ENCODE results near the gene DEPDC1B. TPM values are rescaled to one million over a fixed set of nuclear protein-coding genes. Genes with fewer than 3 reads are reported as not detected.
A peak's percentile ranks its signal among the peaks of the same experiment; 100 is the strongest.
"Not testable (repeated sequence)": the region's sequence is repeated elsewhere in the genome, so short reads cannot be mapped to it uniquely, and the experiment has no call there.

DEPDC1B gene
- total RNA-seq, 1 donor from 2014 or later = 4.9 TPM

GRCh38 chr5:60690326-60690725, 9.6 kb downstream of the DEPDC1B start:
- no peak for ATAC-seq

- ATAC-seq = no peak
Observed at GRCh38 chr5:60688980-60689379, 11.0 kb downstream of the DEPDC1B start.

- peak; percentile 71 for ATAC-seq
Observed at GRCh38 chr5:60687927-60688720, 11.8 kb downstream of the DEPDC1B start.

GRCh38 chr5:60686157-60686556, 13.8 kb downstream of the DEPDC1B start:
- ATAC-seq = no peak

- no peak for ATAC-seq
Observed at GRCh38 chr5:60685700-60686099, 14.3 kb downstream of the DEPDC1B start.

GRCh38 chr5:60685028-60685427, 14.9 kb downstream of the DEPDC1B start:
- ATAC-seq = peak; percentile 28

GRCh38 chr5:60682007-60682406, 18.0 kb downstream of the DEPDC1B start:
- not testable (repeated sequence) for ATAC-seq

- no peak for ATAC-seq
Observed at GRCh38 chr5:60679816-60680215, 20.1 kb downstream of the DEPDC1B start.

GRCh38 chr5:60677850-60678664, 21.9 kb downstream of the DEPDC1B start:
- ATAC-seq = peak; percentile 52

GRCh38 chr5:60675286-60675685, 24.7 kb downstream of the DEPDC1B start:
- ATAC-seq = no peak

- no peak for ATAC-seq
Observed at GRCh38 chr5:60674251-60675069, 25.5 kb downstream of the DEPDC1B start.

- no peak for ATAC-seq
Observed at GRCh38 chr5:60673334-60673733, 26.6 kb downstream of the DEPDC1B start.

GRCh38 chr5:60672693-60673264, 27.2 kb downstream of the DEPDC1B start:
- peak; percentile 87 for ATAC-seq

- ATAC-seq = no peak
Observed at GRCh38 chr5:60671899-60672692, 27.9 kb downstream of the DEPDC1B start.

GRCh38 chr5:60670749-60671148, 29.2 kb downstream of the DEPDC1B start:
- no peak for ATAC-seq

GRCh38 chr5:60668686-60669304, 31.2 kb downstream of the DEPDC1B start:
- no peak for ATAC-seq

- no peak for ATAC-seq
Observed at GRCh38 chr5:60651872-60652620, 47.9 kb downstream of the DEPDC1B start.

- no peak for ATAC-seq
Observed at GRCh38 chr5:60649288-60649917, 50.6 kb downstream of the DEPDC1B start.

- ATAC-seq = no peak
Observed at GRCh38 chr5:60648175-60648574, 51.8 kb downstream of the DEPDC1B start.

GRCh38 chr5:60640901-60641300, 59.1 kb downstream of the DEPDC1B start:
- ATAC-seq = no peak
